DND-41 (cell line): ENCODE measurements around the gene APLF.

Source experiments
- ATAC-seq: fragments of 200-7000 bp; cut with Tn5 transposase; 3 replicates; pipeline ENCODE4 v1.9.1; 2021; ENCODE audit warnings: low read depth; ENCODE audit not compliant: insufficient read depth
- DNase-seq: peaks from one replicate; pipeline ENCODE4 v3.0.0-alpha.2; 2020
- H2AFZ ChIP-seq: 2 replicates; pipeline ENCODE4 v1.6.0; 2012; ENCODE audit warnings: low read depth, low read length
- H3K27ac ChIP-seq: 2 replicates; pipeline ENCODE4 v1.5.1; 2012; ENCODE audit warnings: low read length, inconsistent platforms
- H3K27me3 ChIP-seq: fragments of 200-600 bp; sonication (generic); 2 replicates; pipeline ENCODE4 v1.6.0; 2012; ENCODE audit warnings: low read length, mild to moderate bottlenecking, inconsistent platforms; ENCODE audit not compliant: insufficient read depth, poor library complexity
- H3K36me3 ChIP-seq: 2 replicates; pipeline ENCODE4 v1.5.1; 2012; ENCODE audit warnings: low read length, inconsistent platforms; ENCODE audit not compliant: insufficient read depth
- H3K4me1 ChIP-seq: 2 replicates; pipeline ENCODE4 v1.5.1; 2012; ENCODE audit warnings: mild to moderate bottlenecking, low read length; ENCODE audit not compliant: insufficient read depth
- H3K4me2 ChIP-seq: 2 replicates; pipeline ENCODE4 v1.6.0; 2012; ENCODE audit warnings: mild to moderate bottlenecking, moderate library complexity, low read length, inconsistent platforms; ENCODE audit not compliant: insufficient read depth
- H3K4me3 ChIP-seq, 2 experiments: fragments of 200-600 bp in 1 of 2; shearing (Covaris generic) in 1 of 2; 2 replicates each; pipeline ENCODE4 v1.5.1; 2012 to 2016; ENCODE audit warnings: inconsistent platforms in 2 of 2, low read length in 2 of 2, mild to moderate bottlenecking in 2 of 2, low read depth in 1 of 2, moderate library complexity in 1 of 2
- H3K79me2 ChIP-seq: 2 replicates; pipeline ENCODE4 v1.6.0; 2012; ENCODE audit warnings: low read length, inconsistent platforms; ENCODE audit not compliant: insufficient read depth
- H3K9ac ChIP-seq: 2 replicates; pipeline ENCODE4 v1.6.0; 2012; ENCODE audit warnings: low read depth, mild to moderate bottlenecking, inconsistent platforms, low read length, moderate library complexity
- H3K9me3 ChIP-seq: 2 replicates; pipeline ENCODE4 v1.5.1; 2012; ENCODE audit warnings: low read length, moderate library complexity, mild to moderate bottlenecking, inconsistent platforms; ENCODE audit not compliant: insufficient read depth, severe bottlenecking
- H4K20me1 ChIP-seq: 2 replicates; pipeline ENCODE4 v1.6.0; 2012; ENCODE audit warnings: low read length; ENCODE audit not compliant: insufficient read depth
- CTCF ChIP-seq: IDR thresholded peaks from 2 replicates; pipeline ENCODE4 v1.5.1; 2012; ENCODE audit warnings: borderline replicate concordance, low read length, moderate library complexity, mild to moderate bottlenecking; ENCODE audit not compliant: poor library complexity, severe bottlenecking; ENCODE audit errors: extremely low read depth
- EZH2 ChIP-seq: IDR thresholded peaks from 3 replicates; pipeline ENCODE4 v1.6.1; 2012; ENCODE audit warnings: borderline replicate concordance, low read depth, mild to moderate bottlenecking, moderate library complexity, low read length, inconsistent platforms; ENCODE audit not compliant: severe bottlenecking

The APLF gene

GRCh38 chr2:68558576-68558975 lies 91.2 kb downstream of the APLF start:
- no peak for DNase-seq
- Histone ChIP-seq H3K27me3 (no peaks in the 10 kb centered on the region), H3K9ac (no peak overlapping the region), H3K9me3 (no peaks in the 10 kb centered on the region), H3K4me1 (no peaks in the 10 kb centered on the region), H3K4me2 (no peak overlapping the region), H3K27ac (no peak overlapping the region), H3K4me3 (no peak overlapping the region), H4K20me1 (no peaks in the 10 kb centered on the region), H3K36me3 (no peaks in the 10 kb centered on the region), H2AFZ (no peak overlapping the region), H3K79me2 (no peaks in the 10 kb centered on the region)
- TF ChIP-seq EZH2 (no peak), CTCF (no peak)
- ATAC-seq: no peak

GRCh38 chr2:68559692-68560091 lies 92.3 kb downstream of the APLF start:
- Histone ChIP-seq H2AFZ (no peak overlapping the region), H3K4me3 (no peak overlapping the region), H3K36me3 (no peaks in the 10 kb centered on the region), H3K4me2 (no peak overlapping the region), H3K9me3 (no peaks in the 10 kb centered on the region), H3K27ac (no peak overlapping the region), H4K20me1 (no peaks in the 10 kb centered on the region), H3K79me2 (no peaks in the 10 kb centered on the region), H3K4me1 (no peaks in the 10 kb centered on the region), H3K27me3 (no peaks in the 10 kb centered on the region), H3K9ac (no peak overlapping the region)
- DNase-seq (no peak), ATAC-seq (no peak)
- TF ChIP-seq EZH2: no peak
- TF ChIP-seq CTCF: no peak

GRCh38 chr2:68560545-68560944 lies 93.2 kb downstream of the APLF start:
- H2AFZ ChIP-seq: no peak overlapping the region
- no peak for ATAC-seq
- H3K27me3 ChIP-seq: no peaks in the 10 kb centered on the region
- no peaks in the 10 kb centered on the region for H4K20me1 ChIP-seq
- H3K9ac ChIP-seq: no peak overlapping the region
- no peaks in the 10 kb centered on the region for H3K36me3 ChIP-seq
- H3K4me3 ChIP-seq: no peak overlapping the region
- H3K4me1 ChIP-seq: no peaks in the 10 kb centered on the region
- no peaks in the 10 kb centered on the region for H3K9me3 ChIP-seq
- DNase-seq: no peak
- no peak overlapping the region for H3K27ac ChIP-seq
- H3K4me2 ChIP-seq: no peak overlapping the region
- no peak for TF ChIP-seq CTCF
- TF ChIP-seq EZH2: no peak
- H3K79me2 ChIP-seq: no peaks in the 10 kb centered on the region

GRCh38 chr2:68561372-68561771 lies 94.0 kb downstream of the APLF start:
- H3K27ac ChIP-seq: no peak overlapping the region
- no peak overlapping the region for H3K9ac ChIP-seq
- ATAC-seq (no peak), DNase-seq (no peak)
- no peak overlapping the region for H2AFZ ChIP-seq
- H4K20me1 ChIP-seq: no peaks in the 10 kb centered on the region
- no peaks in the 10 kb centered on the region for H3K79me2 ChIP-seq
- no peak overlapping the region for H3K4me2 ChIP-seq
- no peaks in the 10 kb centered on the region for H3K27me3 ChIP-seq
- TF ChIP-seq EZH2: no peak
- no peak for TF ChIP-seq CTCF
- H3K36me3 ChIP-seq: no peaks in the 10 kb centered on the region
- no peaks in the 10 kb centered on the region for H3K4me1 ChIP-seq
- H3K4me3 ChIP-seq: no peak overlapping the region
- H3K9me3 ChIP-seq: no peaks in the 10 kb centered on the region
